ENCODE data around the gene SPINT4. TPM values are rescaled to one million over a fixed set of nuclear protein-coding genes. Genes with fewer than 3 reads are reported as not detected.

Gene SPINT4
- total RNA-seq (ENCODE audit: low replicate concordance): not detected in 2 replicates

DNA sequence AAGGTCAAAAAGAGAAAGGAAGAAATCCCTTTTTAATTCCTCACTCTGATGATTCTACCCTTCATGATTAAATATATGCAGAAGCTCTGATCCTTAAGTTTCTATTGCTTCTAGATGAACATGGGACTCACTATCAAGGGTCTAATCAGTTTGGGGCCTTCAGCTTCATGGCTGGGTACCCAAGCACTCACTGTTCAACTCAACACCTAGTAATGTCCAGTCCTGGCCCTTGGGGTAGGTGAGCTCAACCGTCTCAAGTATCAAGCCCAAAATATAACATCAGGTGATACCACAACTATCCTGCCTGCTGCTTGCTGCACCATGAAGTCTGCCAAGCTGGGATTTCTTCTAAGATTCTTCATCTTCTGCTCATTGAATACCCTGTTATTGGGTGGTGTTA lies at the start of gene SPINT4:
SPINT4 (plus strand) TSS at position 301 of the 400 bp plus-strand sequence; CDS start at position 322, 21 bp downstream.

DNA sequence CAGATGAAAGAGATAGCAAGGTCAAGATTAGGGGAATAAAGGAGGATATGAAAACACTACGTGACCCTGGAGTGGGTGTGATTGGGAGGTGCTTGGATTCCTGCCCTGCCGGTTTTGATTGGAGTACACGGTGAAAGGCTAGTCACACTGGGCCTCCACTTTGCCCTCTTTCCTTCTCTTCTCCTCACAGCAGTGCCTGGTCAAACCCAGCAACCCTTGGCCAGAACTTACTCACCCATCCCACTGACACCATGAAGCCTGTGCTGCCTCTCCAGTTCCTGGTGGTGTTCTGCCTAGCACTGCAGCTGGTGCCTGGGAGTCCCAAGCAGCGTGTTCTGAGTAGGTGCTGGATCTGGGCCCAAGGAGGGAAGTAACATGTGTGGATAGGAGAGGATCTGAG lies 20.3 kb upstream of the SPINT4 start, which contains the start of gene WFDC13:
WFDC13 (plus strand) TSS at position 166 of the 400 bp plus-strand sequence; CDS start at position 252, 86 bp downstream.

DNA sequence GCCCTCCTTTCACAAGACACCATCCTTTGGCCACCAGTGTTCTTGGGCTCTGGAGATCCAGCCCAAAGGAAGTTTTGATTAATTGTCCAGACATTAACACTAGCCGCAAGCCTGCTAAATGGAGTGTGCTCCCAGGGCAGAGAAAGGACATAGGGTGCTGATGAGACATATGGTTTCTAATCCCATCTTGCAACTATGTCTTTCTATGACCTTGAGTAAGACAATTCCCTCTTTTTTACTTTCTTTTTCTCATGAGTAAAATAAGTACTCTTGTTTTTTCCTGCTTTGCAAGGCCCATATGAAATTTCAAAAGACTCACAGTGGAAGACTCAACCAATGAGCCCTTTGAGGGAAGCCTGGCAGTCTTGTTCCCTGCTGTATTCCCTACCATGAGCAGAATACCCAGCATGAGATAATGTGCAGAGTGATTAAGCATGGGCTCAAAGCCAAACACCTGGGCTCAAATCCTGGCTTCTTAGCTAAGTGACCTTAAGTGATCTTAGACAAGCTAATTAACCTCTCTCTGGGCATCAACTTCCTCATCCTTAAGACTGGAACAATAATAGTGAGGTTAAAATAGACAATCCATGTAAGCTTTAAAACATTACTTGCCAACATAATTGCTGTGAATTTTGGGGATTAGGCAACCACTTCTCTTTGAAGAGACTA lies 17.0 kb upstream of the SPINT4 start, which contains the start of gene WFDC10B:
WFDC10B (minus strand) TSS at position 51 of the 669 bp plus-strand sequence. CDS start 19,027 bp downstream, outside the sequence.

Other genes with a start within 250 kb of the SPINT4 start
- not detected in 2 replicates for gene SPINT3, start 206.7 kb upstream of the SPINT4 start, total RNA-seq (ENCODE audit: low replicate concordance)
- not detected in 2 replicates for gene WFDC6, start 182.9 kb upstream of the SPINT4 start, total RNA-seq (ENCODE audit: low replicate concordance)
- gene EPPIN, start 174.9 kb upstream of the SPINT4 start, total RNA-seq (ENCODE audit: low replicate concordance): not detected in 2 replicates
- not detected in 2 replicates for gene WFDC8, start 143.1 kb upstream of the SPINT4 start, total RNA-seq (ENCODE audit: low replicate concordance)
- gene WFDC10A, start 92.6 kb upstream of the SPINT4 start, total RNA-seq (ENCODE audit: low replicate concordance): 0.12 TPM in 1 of 2 replicates, not detected in the other
- gene WFDC9, start 91.1 kb upstream of the SPINT4 start, total RNA-seq (ENCODE audit: low replicate concordance): not detected in 2 replicates
- not detected in 2 replicates for gene WFDC11, start 52.1 kb upstream of the SPINT4 start, total RNA-seq (ENCODE audit: low replicate concordance)
- gene WFDC13, start 20.3 kb upstream of the SPINT4 start, total RNA-seq (ENCODE audit: low replicate concordance): not detected in 2 replicates
- gene WFDC10B, start 17.3 kb upstream of the SPINT4 start, total RNA-seq (ENCODE audit: low replicate concordance): not detected in 2 replicates
- not detected in 2 replicates for gene WFDC3, start 69.5 kb downstream of the SPINT4 start, total RNA-seq (ENCODE audit: low replicate concordance)
- gene DNTTIP1, start 69.6 kb downstream of the SPINT4 start, total RNA-seq (ENCODE audit: low replicate concordance): 13.3 and 16.0 TPM in 2 replicates
- gene UBE2C, start 90.3 kb downstream of the SPINT4 start, total RNA-seq (ENCODE audit: low replicate concordance): 1.6 and 7.7 TPM in 2 replicates
- 0.15 and 13.1 TPM in 2 replicates for gene TNNC2, start 105.0 kb downstream of the SPINT4 start, total RNA-seq (ENCODE audit: low replicate concordance)
- gene SNX21, start 111.5 kb downstream of the SPINT4 start, total RNA-seq (ENCODE audit: low replicate concordance): 27.1 and 64.9 TPM in 2 replicates
- gene ACOT8, start 135.0 kb downstream of the SPINT4 start, total RNA-seq (ENCODE audit: low replicate concordance): 33.2 and 35.2 TPM in 2 replicates
- 5.9 and 6.7 TPM in 2 replicates for gene ZSWIM3, start 135.3 kb downstream of the SPINT4 start, total RNA-seq (ENCODE audit: low replicate concordance)
- gene ZSWIM1, start 158.9 kb downstream of the SPINT4 start, total RNA-seq (ENCODE audit: low replicate concordance): 2.9 and 3.5 TPM in 2 replicates
- 0.12 and 0.60 TPM in 2 replicates for gene SPATA25, start 165.3 kb downstream of the SPINT4 start, total RNA-seq (ENCODE audit: low replicate concordance)
- 2.0 and 3.5 TPM in 2 replicates for gene NEURL2, start 168.9 kb downstream of the SPINT4 start, total RNA-seq (ENCODE audit: low replicate concordance)
- 58.2 and 124 TPM in 2 replicates for gene CTSA, start 169.0 kb downstream of the SPINT4 start, total RNA-seq (ENCODE audit: low replicate concordance)
- 21.9 and 59.8 TPM in 2 replicates for gene PLTP, start 189.8 kb downstream of the SPINT4 start, total RNA-seq (ENCODE audit: low replicate concordance)
- 4.9 and 7.0 TPM in 2 replicates for gene PCIF1, start 212.3 kb downstream of the SPINT4 start, total RNA-seq (ENCODE audit: low replicate concordance)
- 8.5 and 11.5 TPM in 2 replicates for gene ZNF335, start 249.9 kb downstream of the SPINT4 start, total RNA-seq (ENCODE audit: low replicate concordance)